ENCODE results near the gene CAMK1D. TPM values are rescaled to one million over a fixed set of nuclear protein-coding genes. Genes with fewer than 3 reads are reported as not detected.

Gene CAMK1D
- total and polyA plus RNA-seq, 9 donors: 1.8 to 11.7 (median 5.5) TPM

DNA sequence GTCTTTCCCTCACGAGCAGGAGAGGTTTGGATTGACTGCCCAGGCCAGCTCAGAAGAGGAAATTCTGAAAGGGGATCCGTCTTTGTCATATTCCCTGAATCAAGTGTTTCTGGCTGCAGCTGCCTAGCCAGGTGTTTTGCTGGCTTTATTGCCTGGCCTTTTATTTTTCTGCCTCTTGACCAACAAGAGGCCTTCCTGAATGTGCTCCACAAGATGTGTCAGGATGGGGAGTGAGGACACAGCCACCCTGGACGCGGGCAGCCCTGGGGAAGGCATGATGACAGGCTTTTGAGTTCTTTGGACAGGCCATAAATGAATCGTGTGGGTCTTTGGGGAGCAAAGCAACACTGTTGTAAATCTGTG, 163.6 kb downstream of the CAMK1D start:
- Histone ChIP-seq H3K4me3 (no peak overlapping the region), H3K27me3 (no peaks in the 10 kb centered on the region), H3K9me3 (no peaks in the 10 kb centered on the region), H3K27ac (no peak overlapping the region), H3K4me1 (ENCODE audit: insufficient read depth) (no peaks in the 10 kb centered on the region), H3K36me3 (no peaks in the 10 kb centered on the region)
- DNase-seq: no peak
- WGBS, 3 donors: 87 to 95% (median 88%) methylated on average over 5 of the region's 5 CpGs
- no peak for TF ChIP-seq POLR2A (IDR thresholded peaks at IDR 0.05)
- TF ChIP-seq, protein P1, sequence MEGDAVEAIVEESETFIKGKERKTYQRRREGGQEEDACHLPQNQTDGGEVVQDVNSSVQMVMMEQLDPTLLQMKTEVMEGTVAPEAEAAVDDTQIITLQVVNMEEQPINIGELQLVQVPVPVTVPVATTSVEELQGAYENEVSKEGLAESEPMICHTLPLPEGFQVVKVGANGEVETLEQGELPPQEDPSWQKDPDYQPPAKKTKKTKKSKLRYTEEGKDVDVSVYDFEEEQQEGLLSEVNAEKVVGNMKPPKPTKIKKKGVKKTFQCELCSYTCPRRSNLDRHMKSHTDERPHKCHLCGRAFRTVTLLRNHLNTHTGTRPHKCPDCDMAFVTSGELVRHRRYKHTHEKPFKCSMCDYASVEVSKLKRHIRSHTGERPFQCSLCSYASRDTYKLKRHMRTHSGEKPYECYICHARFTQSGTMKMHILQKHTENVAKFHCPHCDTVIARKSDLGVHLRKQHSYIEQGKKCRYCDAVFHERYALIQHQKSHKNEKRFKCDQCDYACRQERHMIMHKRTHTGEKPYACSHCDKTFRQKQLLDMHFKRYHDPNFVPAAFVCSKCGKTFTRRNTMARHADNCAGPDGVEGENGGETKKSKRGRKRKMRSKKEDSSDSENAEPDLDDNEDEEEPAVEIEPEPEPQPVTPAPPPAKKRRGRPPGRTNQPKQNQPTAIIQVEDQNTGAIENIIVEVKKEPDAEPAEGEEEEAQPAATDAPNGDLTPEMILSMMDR (IDR thresholded peaks at IDR 0.05): no peak
- no peak for TF ChIP-seq EP300 (IDR thresholded peaks at IDR 0.05)
- intact Hi-C loops (cut with DNase I): no loop called here

DNA sequence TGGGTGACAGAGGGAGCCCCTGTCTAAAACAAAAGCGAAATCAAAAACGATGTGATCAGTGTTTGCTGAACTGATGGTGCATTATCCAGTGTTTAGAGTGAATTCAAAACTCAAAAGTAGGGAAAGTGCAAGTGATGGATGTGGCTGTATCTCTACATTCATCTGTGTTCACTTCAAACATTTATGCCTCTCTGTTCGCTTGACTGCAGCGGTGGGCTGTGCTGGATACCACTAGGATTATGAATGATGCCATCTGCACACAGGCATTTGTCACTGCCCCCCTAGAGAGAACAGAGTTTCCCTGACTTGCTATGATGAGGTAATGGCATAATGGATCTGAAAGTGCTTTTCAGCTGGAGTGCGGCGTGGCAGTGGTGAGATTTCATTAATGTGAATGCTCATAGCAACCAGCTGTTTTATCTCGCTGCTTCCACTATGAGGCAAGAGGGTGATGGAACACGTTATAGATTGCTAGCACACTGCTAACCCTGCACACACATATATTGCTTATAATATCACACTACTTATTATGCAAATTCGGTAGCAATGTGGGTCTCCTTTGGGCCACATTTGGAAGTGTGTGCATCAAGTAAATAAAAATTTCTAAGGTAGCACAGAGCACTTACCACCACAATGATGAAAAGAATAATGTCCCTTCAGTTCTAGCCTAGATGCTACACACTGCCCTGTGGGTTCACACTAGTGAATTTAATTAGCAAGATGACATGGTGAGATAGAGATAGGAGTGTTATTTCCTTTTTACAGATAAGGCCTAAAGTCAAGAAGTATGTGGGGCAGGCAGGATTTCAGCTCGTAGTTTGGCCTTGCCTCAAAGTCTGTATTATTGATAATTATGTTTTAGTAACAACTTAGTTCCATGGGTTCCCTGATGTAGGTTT, 164.7 kb downstream of the CAMK1D start:
- H3K27ac ChIP-seq: no peak overlapping the region
- H3K9me3 ChIP-seq: no peaks in the 10 kb centered on the region
- intact Hi-C loops (cut with DNase I): no loop called here
- H3K27me3 ChIP-seq: no peaks in the 10 kb centered on the region
- no peak overlapping the region for H3K4me3 ChIP-seq
- no peaks in the 10 kb centered on the region for H3K4me1 ChIP-seq (ENCODE audit: insufficient read depth)
- DNase-seq: no peak
- TF ChIP-seq EP300 (IDR thresholded peaks at IDR 0.05) (no peak), POLR2A (IDR thresholded peaks at IDR 0.05) (no peak)
- TF ChIP-seq, protein P1 (IDR thresholded peaks at IDR 0.05): no peak
- H3K36me3 ChIP-seq: no peaks in the 10 kb centered on the region
- WGBS, 3 donors: 82 to 83% (median 83%) methylated on average over 10 of the region's 10 CpGs

DNA sequence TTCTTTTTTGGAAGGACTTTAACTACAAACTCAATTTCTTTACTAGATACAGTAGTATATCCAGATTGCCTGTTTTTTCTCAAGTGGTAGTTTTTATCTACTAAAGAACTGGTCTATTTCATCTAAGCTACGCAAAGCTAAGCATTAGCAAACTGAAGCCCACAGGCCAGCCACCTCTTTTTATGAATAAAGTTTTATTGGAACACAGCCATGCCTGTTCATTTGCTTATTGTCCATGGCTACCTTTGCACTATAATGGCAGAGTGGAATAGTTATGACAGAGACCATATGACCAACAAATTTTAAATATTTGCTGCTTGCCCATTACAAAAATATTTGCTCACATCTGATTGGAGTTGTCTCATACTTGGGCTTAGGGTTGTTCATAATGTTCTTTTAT, 168.7 kb downstream of the CAMK1D start:
- WGBS, 3 donors: 97 to 100% (median 98%) methylated on average over 1 of the region's 1 CpG
- Histone ChIP-seq H3K4me1 (ENCODE audit: insufficient read depth) (no peaks in the 10 kb centered on the region), H3K36me3 (no peaks in the 10 kb centered on the region), H3K27ac (no peak overlapping the region), H3K4me3 (no peak overlapping the region), H3K9me3 (no peaks in the 10 kb centered on the region), H3K27me3 (no peaks in the 10 kb centered on the region)
- intact Hi-C loops (cut with DNase I): no loop called here
- no peak for DNase-seq
- no peak for TF ChIP-seq POLR2A (IDR thresholded peaks at IDR 0.05)
- no peak for TF ChIP-seq EP300 (IDR thresholded peaks at IDR 0.05)
- TF ChIP-seq, protein P1 (IDR thresholded peaks at IDR 0.05): no peak

DNA sequence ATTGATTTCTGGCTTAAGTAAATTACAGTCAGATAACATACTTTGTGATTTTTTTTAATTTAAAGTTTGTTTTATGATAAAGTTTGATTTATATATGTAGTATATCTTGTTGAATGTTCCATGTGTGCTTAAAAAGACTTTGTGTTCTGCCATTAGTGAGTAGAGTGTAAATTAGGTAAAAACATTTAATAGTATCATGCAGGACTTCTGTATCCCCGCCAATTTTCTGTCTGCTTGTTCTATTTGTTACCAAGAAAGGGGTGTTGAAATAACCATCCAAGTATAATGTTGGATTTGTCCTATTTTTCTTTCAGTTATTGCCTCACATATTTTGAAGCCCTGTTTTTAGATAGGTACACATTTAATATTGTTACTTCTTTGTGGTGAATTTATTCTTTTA, 172.1 kb downstream of the CAMK1D start:
- Histone ChIP-seq H3K27me3 (no peaks in the 10 kb centered on the region), H3K4me3 (no peak overlapping the region), H3K9me3 (no peaks in the 10 kb centered on the region), H3K4me1 (ENCODE audit: insufficient read depth) (no peaks in the 10 kb centered on the region), H3K27ac (no peak overlapping the region), H3K36me3 (no peaks in the 10 kb centered on the region)
- no peak for DNase-seq
- 95 to 100% (median 96%) methylated on average over 1 of the region's 1 CpG for WGBS, 3 donors
- TF ChIP-seq POLR2A (IDR thresholded peaks at IDR 0.05): no peak
- TF ChIP-seq, protein P1 (IDR thresholded peaks at IDR 0.05): no peak
- no peak for TF ChIP-seq EP300 (IDR thresholded peaks at IDR 0.05)
- intact Hi-C loops (cut with DNase I): no loop called here
